Fibroblast of the aortic adventitia (primary cell): ENCODE results near the gene ADGRA3. TPM values are rescaled to one million over a fixed set of nuclear protein-coding genes. Genes with fewer than 3 reads are reported as not detected.

Experiments used
- DNase-seq: peaks from one replicate; pipeline ENCODE4 v3.0.0-alpha.2; 2010; ENCODE audit warnings: low read depth
- H3K4me3 ChIP-seq: 2 replicates; pipeline ENCODE4 v1.5.1; 2011; ENCODE audit warnings: low read depth, mild to moderate bottlenecking, control low read depth, low read length, moderate library complexity
- total RNA-seq: library from RNA; depleted of rRNA; stranded (reverse); fragments of >200 nt; gene quantifications from 2 replicates; pipeline ENCODE4 v1.2.3, GENCODE V29; 2012; ENCODE audit warnings: low replicate concordance
- TF ChIP-seq, protein P1 (sequence below): IDR thresholded peaks from 2 replicates; pipeline ENCODE4 v1.5.1; 2011; ENCODE audit warnings: mild to moderate bottlenecking, low read length, control low read depth, inconsistent platforms; ENCODE audit not compliant: insufficient read depth

ADGRA3 gene
- total RNA-seq, 1 donor: 31.9 TPM

- H3K4me3 ChIP-seq: no peak overlapping the region
- no peak for DNase-seq
- TF ChIP-seq, protein P1, sequence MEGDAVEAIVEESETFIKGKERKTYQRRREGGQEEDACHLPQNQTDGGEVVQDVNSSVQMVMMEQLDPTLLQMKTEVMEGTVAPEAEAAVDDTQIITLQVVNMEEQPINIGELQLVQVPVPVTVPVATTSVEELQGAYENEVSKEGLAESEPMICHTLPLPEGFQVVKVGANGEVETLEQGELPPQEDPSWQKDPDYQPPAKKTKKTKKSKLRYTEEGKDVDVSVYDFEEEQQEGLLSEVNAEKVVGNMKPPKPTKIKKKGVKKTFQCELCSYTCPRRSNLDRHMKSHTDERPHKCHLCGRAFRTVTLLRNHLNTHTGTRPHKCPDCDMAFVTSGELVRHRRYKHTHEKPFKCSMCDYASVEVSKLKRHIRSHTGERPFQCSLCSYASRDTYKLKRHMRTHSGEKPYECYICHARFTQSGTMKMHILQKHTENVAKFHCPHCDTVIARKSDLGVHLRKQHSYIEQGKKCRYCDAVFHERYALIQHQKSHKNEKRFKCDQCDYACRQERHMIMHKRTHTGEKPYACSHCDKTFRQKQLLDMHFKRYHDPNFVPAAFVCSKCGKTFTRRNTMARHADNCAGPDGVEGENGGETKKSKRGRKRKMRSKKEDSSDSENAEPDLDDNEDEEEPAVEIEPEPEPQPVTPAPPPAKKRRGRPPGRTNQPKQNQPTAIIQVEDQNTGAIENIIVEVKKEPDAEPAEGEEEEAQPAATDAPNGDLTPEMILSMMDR: no peak
Measured at GRCh38 chr4:22363036-22363435, 152.8 kb downstream of the ADGRA3 start.

- TF ChIP-seq, protein P1: peak; percentile 61
- DNase-seq: peak; percentile 68
- no peak overlapping the region for H3K4me3 ChIP-seq
Measured at GRCh38 chr4:22356987-22357596, 158.8 kb downstream of the ADGRA3 start.

- DNase-seq: peak; percentile 70
- no peak overlapping the region for H3K4me3 ChIP-seq
- TF ChIP-seq, protein P1: no peak
Measured at GRCh38 chr4:22348410-22348809, 167.5 kb downstream of the ADGRA3 start.

GRCh38 chr4:22345678-22346077 lies 170.2 kb downstream of the ADGRA3 start:
- no peak for DNase-seq
- H3K4me3 ChIP-seq: no peak overlapping the region
- TF ChIP-seq, protein P1: no peak

- DNase-seq: no peak
- no peak overlapping the region for H3K4me3 ChIP-seq
- TF ChIP-seq, protein P1: no peak
Measured at GRCh38 chr4:22345055-22345454, 170.8 kb downstream of the ADGRA3 start.

DNA sequence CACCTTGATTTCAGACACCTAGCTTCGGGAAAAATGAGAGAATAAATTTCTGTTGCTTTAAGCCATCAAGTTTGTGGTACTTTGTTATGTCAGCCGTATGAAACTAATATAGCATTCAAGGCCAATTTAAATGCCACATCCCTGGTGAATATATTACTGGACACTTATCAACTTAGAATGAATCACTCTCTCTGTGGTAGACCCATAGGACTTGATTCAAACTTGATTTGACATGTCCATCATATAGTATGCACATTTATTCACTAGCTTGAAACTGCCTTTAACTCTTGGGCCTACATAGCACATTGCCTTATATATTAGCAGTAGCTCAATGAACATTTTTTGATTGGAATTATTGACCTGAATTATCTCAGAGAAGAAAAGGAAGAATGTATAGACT lies 172.3 kb downstream of the ADGRA3 start:
- DNase-seq: no peak
- TF ChIP-seq, protein P1: no peak
- no peak overlapping the region for H3K4me3 ChIP-seq

GRCh38 chr4:22339491-22339890 lies 176.4 kb downstream of the ADGRA3 start:
- H3K4me3 ChIP-seq: no peak overlapping the region
- no peak for DNase-seq
- TF ChIP-seq, protein P1: no peak
